ENCODE data around the gene BCAN.
"Not testable (repeated sequence)": the region's sequence is repeated elsewhere in the genome, so short reads cannot be mapped to it uniquely, and the experiment has no call there.

Gene BCAN

DNA sequence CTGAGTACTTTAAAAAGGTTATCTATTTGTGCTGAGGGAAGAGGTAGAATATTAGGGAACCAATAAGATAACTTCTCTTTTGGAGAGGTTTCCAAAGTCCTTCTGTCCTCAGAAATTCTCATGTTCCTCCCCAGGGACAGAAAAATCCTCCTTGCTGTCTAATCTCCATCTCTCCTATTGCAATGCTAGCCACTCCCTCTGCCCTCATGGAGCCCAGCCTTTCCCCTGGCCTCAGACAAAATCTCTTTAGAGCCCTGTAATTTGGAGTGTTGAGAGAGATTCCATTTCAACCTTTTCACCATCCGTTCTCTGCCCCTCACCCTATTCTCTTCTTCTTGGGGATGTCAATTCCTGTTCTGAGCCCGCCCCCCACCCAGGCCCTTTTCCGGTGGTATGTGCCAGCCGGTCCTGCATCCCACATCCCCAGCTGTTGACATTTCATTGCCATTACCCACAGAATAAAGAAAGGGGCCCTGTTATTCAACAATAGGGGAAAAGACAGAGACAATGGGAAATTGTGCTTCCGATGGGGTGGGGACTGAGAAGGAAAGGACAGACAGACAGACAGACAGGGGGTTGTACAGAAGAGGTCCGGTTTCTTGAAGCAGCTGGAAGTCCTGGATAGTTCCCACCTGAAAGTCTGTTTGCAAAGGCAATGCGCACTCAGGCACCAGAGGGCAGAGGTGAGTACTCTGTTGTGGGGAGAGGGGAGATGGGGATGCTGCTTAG, 22.9 kb upstream of the BCAN start, which contains the start of gene HAPLN2:
TSS of gene HAPLN2 (plus strand) at position 563 of the 729 bp plus-strand sequence. CDS start 4,076 bp downstream, outside the sequence.
- no peak for DNase-seq (ENCODE audit: low read depth, low spot score)

DNA sequence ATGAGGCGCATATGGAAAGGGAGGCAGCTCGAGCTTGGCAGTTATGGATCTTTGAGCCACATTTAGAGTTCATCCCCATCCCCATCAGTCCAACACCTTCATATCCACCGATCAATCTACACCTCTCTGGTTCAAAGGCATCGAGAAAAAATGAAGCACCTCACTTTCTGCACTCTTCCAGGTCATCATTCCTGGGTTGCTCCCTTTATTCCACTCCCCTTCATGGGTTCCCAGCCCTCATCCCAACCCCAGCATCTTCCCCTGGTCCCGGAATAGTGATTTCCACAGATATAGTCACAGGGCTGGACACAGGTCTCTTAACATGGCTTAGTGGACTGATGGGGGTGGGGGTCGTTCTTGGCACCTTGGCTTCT, 22.3 kb upstream of the BCAN start:
- DNase-seq (ENCODE audit: low read depth, low spot score): no peak

DNA sequence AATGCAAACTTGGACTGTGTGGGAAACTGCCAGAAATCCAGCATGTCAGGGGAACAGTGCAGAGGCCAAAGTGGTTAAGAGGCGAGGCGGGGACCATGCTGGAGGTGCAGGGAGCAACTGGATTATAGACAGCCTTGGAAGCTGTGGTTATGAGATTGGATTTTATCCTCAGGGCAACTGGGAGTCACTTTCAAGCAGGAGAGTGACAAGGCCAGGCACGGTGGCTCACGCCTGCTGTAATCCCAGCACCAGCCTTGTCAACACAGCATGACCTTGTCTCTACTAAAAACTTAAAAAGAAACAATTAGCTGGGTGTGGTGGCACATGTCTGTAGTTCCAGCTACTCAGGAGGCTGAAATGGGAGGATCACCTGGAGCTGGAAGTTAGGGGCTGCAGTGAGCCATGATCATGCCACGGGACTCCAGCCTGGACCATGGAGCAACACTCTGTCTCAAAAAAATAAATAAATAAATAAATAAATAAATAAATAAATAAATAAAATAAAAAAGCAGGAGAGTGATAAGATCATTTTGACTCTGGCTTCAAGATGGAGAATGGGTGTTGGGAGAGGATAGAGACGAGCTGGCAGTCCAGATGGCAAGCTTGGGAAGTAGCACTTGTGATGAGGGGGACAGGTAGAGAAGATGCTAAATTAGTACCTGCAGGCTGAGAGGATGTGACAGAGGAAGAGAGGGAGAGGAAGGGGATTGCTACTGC, 19.2 kb upstream of the BCAN start:
- no peak for DNase-seq (ENCODE audit: low read depth, low spot score)

DNA sequence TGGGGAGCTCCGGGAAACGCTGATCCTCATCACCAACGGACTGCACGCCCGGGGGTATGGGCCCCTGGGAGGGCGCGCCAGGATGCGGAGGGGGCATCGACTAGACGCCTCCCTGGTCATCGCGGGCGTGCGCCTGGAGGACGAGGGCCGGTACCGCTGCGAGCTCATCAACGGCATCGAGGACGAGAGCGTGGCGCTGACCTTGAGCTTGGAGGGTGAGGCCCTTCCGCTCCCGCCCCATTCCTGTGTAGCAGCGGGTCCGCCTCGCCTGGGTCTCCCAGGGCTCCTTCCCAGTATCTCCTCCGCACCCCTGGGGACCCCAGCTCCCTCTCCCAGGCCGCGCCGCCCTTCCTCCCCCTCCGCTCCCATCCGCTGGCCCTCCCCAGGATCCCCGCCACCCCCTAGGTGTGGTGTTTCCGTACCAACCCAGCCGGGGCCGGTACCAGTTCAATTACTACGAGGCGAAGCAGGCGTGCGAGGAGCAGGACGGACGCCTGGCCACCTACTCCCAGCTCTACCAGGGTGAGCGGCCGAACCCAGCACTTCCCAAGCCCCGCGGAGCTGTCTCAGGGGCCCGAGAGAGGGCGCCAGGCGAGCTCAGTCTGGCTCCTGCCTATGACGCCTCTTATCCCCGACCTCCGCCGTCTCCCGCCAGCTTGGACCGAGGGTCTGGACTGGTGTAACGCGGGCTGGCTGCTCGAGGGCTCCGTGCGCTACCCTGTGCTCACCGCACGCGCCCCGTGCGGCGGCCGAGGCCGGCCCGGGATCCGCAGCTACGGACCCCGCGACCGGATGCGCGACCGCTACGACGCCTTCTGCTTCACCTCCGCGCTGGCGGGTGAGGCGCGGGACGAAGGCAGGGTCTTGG, 17.7 kb upstream of the BCAN start:
- DNase-seq (ENCODE audit: low read depth, low spot score): no peak

DNA sequence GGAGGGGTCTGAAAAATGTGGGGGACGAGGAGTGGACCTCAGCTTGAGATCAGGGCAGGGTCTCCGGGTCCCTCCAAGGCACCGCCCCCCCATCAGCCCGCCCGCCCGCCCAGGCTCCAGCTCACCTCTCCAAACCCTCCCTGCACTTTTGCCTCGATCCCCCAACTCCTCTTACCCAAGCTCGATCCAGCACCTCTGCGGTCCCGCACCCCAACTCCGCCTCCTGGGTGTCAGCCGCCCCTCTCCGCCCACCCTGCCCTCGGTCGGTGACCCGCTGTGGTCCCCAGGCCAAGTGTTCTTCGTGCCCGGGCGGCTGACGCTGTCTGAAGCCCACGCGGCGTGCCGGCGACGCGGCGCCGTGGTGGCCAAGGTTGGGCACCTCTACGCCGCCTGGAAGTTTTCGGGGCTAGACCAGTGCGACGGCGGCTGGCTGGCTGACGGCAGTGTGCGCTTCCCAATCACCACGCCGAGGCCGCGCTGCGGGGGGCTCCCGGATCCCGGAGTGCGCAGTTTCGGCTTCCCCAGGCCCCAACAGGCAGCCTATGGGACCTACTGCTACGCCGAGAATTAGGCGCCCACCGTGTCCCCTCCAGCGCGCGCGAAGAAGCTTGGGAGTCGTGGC, 17.0 kb upstream of the BCAN start:
- DNase-seq (ENCODE audit: low read depth, low spot score): no peak

DNA sequence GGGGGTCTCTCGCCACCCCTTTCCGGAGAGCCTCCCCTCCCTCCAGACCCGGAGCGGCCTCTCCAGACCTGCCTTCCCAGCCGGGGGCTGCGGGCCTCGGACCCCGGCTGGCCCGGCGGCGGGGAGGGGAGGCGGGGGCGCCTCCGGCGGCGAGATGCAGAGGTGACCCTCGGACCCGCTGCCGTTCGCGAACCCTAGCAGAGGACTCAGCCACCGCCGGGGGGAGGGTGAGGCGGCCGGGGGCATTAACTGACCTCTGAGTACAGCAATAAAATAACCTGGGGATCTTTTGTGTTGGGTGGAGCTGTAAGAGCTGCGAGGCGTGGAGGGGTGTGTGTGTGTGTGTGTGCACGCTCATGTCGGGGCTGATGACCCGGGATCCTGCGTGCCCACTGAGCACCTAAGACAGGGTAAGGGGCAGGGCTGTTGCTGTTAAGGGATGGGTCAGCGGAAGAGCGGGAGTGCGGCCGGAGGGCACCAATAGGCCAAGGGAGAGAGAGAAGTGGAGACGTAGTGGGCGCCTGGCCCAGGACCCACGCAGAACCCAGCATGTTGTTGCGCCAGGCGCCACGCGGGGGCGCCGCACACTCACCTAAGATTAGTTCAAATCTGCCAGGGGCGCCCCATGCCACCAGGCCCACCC, 16.4 kb upstream of the BCAN start:
- DNase-seq (ENCODE audit: low read depth, low spot score): peak; percentile 23

DNA sequence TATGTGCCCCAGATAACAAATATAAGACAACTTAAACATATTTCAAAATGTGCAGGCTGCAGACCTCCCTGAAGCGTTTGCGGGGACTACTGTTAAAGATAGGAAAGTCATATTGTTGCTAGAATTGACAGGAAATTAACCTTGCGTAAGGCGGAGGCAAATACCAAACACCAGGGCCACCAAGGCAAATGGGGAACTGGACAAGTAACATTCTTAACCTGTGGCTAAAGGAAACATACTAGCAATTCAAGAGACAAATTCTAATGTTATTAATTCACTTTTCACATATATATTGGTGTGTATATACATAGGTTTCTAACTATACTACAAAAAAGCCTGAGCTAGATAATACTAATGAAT, 15.9 kb upstream of the BCAN start:
- DNase-seq (ENCODE audit: low read depth, low spot score): no peak

DNA sequence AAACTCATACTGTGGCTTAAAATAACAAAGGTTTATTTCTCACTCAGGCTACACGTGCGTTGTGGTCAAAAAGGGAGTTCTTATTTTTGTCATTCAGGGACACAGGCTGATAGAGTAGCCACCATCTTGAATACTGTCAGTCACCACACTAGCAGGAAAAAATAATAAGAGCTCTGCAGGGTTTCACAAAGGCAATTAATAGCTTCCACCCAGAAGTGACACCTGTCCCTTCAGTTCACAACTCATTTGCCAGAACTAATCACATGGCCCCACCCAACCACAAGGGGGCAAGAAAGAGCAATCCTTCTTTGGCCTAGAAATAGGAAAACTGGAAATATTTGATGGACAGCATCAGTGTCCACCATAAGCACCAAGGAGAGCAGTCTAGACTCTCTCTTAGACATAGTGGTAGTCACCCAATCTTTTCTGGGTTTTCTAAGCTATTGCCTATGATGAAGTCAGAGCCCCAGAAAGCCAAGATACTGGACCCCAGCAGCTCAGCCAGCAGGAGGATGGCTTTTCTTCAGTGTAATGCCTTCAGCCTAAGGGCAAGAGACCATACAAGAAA, 14.5 kb upstream of the BCAN start:
- no peak for DNase-seq (ENCODE audit: low read depth, low spot score)

DNA sequence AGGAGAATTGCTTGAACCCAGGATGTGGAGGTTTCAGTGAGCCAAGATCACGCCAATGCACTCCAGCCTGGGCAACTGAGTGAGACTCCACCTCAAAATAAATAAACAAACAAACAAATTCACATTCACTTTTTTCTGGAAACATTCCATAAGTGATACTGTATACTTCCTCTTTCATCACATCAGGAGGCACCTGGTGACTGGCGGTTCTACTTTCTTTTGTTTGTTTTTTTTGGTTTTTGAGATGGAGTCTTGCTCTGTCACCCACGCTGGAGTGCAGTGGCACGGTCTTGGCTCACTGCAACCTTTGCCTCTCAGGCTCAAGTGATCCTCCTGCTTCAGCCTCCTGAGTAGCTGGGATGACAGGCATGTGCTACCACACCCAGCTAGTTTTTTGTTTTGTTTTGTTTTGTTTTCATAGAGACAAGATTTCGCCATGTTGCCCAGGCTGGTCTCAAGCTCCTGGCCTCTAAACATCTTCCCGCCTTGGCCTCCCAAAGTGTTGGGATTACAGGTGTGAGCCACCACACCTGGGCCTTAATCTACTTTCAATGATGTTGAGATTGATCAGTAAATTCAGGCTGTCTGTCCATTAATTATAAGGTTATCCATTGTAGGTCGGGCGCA, 12.0 kb upstream of the BCAN start:
- DNase-seq (ENCODE audit: low read depth, low spot score): no peak

DNA sequence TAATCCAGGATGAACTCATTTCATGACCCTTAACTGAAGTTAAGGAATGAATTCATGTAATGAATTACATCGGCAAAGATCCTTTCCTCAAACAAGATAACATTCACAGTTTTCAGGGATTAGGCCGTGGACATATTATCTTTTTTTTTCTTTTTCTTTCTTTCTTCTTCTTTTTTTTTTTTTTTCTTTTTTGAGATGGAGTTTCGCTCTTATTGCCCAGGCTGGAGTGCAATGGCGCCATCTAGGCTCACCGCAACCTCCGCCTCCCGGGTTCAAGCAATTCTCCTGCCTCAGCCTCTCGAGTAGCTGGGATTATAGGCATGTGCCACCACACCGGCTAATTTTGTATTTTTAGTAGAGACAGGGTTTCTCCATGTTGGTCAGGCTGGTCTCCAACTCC, 10.8 kb upstream of the BCAN start:
- not testable (repeated sequence) for DNase-seq (ENCODE audit: low read depth, low spot score)

DNA sequence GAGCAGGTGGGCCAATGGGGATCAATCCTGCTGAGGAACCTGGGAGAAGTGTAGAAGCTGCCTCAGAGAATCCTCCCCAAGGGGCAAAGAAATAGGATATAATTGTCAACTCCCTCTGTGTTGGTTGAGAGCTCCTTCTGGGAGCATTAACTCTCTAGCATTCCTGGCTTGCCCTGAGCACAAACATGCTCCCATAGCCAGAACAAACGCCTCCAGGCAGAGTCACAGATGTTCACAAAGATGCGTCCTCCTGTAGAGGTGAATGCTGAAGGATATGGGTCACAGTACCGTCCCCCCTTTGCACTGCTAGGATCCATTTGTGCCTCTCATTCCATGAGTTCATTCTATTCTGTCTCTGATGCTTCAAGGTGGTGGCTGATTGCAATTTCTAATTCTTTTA, 9.6 kb upstream of the BCAN start:
- DNase-seq (ENCODE audit: low read depth, low spot score): no peak

DNA sequence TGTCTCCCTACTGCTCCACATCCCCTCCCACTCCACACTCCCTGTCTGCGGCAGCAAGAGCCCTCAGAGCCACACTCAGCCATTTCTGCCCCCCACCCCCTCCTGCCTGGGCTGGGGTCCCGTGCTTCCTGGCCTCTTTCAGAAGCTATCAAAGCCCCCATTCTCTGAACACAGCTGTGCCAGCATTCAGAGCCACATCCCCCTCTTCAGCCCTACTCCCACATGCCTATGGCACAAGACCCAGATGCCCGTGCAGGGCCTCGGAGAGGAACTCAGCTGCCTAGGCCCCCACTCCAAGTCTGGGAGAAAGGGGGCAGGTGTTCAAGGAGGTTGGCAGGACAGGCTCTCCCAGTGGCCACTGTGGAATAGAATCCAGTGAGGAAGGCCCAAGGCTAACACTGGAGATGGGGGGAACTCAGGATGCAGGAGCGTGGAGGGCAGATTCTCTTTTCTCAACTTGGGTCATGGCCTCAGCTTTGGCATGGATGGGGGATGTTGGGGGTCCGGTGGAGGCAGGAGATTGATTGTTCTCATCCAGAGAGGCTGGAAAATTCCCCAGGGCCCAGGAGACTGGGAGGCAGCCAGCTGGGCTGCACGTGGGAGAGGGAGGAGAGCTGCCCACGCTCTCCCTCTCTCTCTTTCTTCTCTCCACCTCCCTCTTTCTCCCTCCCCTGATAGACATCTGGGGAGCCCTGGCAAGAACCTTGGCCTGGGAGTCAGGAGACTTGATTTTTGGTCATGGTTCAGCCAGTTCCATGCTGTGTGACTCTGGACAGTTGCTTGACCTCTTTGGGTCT, 3.5 kb upstream of the BCAN start:
- DNase-seq (ENCODE audit: low read depth, low spot score): no peak

DNA sequence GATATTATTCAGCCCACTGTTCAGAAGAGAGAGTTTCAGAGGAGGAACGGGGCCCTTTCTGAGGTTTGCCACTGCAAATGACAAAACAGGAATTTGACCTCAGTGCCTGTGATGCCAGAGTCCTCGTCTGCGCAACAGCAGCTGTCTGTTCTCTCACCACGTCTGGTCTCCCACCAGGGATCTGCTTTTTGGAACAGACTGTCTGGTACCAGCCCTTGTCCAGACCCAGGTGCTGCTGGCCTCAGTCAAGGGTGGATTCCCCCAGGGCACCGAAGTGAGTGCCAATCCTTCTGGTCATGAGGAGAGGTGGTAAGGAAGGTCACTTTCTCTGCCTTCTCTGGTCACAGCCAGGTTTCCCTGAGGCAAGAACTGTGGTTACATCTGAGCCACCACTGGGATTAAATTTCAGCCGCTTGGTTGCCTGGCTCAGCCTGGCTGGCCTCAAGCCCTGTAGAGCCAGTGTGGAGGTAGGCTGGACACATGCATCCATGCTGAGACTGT, 2.3 kb upstream of the BCAN start:
- no peak for DNase-seq (ENCODE audit: low read depth, low spot score)

DNA sequence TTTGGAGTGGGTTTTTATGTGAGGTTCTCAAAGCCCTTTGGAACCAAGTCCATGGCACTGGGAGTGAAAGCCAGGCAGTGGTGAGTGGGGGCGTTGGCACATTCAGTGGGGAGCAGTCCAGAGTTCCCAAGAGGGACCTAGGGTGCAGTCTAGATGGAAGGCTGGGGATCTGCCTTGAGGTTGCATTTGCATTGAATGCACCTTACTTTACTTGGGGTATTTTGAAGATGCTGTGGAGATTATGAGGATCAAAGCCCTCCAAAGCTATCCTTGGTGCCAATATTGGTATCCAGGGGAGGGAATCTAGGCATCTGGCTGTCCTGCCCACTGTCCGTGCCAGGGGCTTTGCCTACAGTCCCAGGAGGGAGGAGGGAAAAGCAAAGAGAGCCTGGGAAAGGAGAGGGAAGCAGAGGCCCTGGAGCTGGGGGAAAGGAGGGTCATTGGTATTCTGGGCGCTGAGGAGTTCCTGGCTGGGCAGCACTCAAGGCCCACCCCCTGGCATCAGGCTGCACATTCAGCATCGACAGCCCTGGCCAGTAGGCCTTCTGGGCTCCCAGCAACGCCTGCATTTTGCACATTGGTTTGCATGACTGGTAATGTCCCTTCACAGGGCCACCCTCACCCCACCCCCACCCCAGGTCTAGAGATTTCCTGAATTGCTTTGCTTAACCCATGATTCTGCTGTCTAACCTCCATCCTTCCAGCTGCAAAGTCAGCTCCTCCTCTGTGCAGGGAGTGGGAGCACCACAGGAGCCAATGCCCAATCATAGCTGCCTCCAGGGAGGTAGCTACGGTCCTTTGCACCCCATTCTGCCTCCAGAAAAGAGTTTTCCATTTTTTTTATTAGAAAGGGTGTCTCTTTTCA, 843 bp upstream of the BCAN start:
- no peak for DNase-seq (ENCODE audit: low read depth, low spot score)

DNA sequence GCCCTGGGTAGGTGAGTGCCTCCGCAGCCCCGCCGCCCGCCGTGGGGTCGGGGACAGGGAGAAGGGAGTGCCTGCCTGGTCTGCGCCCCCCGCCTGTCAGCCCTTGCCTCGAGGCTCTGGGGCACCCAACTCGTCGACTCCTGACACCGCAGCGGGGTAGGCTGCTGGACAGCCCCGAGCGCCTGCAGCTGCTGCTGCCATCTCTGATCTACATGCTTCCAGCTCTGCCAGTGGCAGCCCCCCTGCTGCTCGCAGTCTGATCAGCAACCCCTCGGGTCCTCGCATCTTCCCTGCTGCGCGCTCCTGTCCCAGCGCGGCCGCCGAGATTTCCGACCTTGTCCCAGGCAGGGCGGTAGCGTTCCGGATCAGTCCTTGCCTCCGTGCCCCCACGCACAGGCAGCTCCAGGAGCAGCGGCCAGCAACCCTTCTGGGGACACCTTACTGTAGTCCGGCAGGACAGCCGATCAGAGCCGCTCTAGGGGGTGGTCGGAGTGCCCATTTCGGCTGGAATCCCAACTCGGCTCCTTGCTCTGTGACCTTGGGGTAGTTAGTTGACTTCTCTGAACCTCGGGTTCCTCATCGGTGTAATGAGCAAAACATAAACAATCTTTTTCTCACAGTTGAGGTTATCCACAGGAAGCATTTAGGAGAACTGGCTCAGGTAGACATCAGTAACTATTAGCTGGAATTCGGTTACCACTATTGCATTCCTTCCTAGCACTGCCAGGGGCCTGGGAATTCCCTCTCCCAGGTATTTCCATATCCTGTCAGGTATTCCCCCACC, 540 bp downstream of the BCAN start:
- no peak for DNase-seq (ENCODE audit: low read depth, low spot score)

DNA sequence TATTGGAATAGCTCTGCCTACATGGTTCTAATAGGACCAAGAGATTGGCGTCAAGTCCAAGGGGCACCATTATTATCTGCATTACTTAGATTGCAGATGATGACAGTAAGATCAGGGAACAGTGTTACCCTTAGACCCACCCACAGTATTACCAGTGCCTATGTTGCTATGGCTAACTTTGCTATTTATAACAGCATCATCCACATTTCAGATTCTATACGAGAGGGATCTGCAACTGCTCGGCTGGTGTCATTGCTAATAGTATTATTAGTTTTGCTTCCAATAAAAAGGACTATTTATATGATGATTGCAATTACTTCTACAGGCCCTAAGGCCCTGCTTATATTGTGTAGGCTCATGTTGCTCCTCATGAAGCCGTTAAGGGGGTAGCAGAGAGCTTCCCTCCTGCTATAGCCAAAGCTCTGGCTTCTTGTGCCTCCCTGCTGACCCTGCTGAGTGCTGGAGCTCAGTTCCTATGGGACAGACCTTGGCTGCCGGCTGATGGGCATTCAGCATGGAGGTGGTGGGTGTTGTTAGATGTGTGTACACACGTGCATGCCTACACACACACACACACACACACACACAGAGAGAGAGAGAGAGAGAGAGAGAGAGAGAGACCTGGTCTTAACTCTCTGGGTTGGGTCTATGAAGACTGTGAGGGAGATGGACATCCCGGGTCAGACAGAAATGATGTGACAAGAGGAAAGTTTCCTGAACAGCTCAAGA, 1.3 kb downstream of the BCAN start:
- no peak for DNase-seq (ENCODE audit: low read depth, low spot score)

DNA sequence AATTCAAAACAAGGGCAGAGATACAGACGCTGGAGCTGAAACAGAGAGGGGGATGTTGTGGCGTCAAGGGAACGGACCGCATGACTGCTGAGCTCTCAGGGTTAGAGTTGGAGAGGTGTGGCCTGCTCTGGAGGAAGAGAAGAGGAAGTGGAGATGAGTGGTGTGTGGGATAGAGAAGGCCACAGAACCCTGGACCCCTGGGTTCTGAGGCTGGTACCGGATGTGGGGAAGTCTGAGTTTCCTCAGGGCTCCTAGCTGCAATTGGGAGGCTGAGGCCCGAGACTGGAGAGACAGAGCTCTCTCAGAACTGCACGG, 1.8 kb downstream of the BCAN start:
- no peak for DNase-seq (ENCODE audit: low read depth, low spot score)
